GM12865 (cell line): Measurements from ENCODE around the gene RNF187.

Source experiments
- DNase-seq: peaks from one replicate; pipeline ENCODE4 v3.0.0; 2010; ENCODE audit warnings: low read depth
- H3K4me3 ChIP-seq: 2 replicates; pipeline ENCODE4 v1.5.1; 2011; ENCODE audit warnings: mild to moderate bottlenecking, low read depth, low read length, control low read depth
- TF ChIP-seq, protein P1 (sequence below): IDR thresholded peaks from 2 replicates; pipeline ENCODE4 v1.5.1; 2011; ENCODE audit warnings: low read length, control low read depth, low read depth, inconsistent platforms; ENCODE audit not compliant: insufficient read depth; ENCODE audit errors: missing control alignments

The RNF187 gene

DNA sequence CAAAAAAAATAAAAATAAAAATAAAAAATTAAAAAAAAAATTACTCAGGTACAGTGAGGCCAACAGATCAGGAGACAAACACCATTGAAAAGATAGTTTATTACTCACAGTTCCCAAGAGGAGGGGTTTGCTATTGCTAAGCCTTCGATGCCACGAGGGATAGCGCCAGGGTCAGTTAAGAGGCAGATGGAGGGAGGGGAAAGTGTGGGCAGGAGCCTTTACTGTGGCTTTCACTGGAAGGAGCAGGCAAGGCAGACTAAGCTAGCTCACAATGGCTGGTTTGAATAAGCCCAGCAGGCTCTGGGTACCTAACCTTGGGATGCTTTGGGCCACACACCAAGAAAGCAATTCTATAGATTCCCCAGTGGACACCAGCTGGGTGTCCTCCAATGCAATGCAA lies 12.7 kb upstream of the RNF187 start:
- TF ChIP-seq, protein P1, sequence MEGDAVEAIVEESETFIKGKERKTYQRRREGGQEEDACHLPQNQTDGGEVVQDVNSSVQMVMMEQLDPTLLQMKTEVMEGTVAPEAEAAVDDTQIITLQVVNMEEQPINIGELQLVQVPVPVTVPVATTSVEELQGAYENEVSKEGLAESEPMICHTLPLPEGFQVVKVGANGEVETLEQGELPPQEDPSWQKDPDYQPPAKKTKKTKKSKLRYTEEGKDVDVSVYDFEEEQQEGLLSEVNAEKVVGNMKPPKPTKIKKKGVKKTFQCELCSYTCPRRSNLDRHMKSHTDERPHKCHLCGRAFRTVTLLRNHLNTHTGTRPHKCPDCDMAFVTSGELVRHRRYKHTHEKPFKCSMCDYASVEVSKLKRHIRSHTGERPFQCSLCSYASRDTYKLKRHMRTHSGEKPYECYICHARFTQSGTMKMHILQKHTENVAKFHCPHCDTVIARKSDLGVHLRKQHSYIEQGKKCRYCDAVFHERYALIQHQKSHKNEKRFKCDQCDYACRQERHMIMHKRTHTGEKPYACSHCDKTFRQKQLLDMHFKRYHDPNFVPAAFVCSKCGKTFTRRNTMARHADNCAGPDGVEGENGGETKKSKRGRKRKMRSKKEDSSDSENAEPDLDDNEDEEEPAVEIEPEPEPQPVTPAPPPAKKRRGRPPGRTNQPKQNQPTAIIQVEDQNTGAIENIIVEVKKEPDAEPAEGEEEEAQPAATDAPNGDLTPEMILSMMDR, result no peak
- DNase-seq, result no peak
- no peak overlapping the region for H3K4me3 ChIP-seq

DNA sequence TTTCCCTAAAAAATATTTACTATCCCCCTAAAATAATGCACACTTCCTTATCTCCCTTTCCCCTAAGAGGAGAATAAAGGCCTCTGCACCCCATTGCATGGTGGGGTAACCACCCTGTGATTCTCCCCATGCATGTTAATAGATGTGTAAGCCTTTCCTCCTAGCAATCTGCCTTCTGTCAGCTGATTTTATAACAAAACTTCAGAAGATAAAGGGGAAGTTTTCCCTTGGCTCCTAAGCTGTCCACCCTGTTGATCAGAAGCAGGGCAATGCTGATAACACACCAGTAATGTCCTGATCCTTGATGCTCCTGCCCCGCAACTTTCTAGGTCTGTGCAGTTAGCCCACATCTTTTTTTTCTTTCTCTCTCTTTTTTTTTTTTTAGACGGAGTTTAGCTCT lies 11.4 kb upstream of the RNF187 start:
- H3K4me3 ChIP-seq, result no peak overlapping the region
- TF ChIP-seq, protein P1, result no peak
- no peak for DNase-seq

DNA sequence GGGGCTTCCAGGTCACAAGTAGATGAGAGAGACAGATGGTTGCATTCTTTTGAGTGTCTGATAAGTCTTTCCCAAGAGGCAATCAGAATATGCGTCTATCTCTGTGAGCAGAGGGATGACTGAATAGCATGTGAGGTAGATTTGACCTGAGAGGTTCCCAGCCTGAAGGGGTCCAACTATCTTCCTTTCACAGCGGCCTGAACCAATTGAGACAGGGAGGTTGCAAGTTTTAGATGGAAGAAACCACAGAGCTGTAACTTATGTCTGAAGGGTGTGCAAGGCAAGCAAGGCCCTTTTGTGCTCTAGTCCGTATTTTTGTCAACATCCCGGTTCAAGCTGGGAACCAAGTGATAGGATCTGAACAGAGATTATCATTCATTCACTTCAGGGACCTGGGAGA lies 9.9 kb upstream of the RNF187 start:
- no peak overlapping the region for H3K4me3 ChIP-seq
- DNase-seq, result no peak
- TF ChIP-seq, protein P1, result no peak

DNA sequence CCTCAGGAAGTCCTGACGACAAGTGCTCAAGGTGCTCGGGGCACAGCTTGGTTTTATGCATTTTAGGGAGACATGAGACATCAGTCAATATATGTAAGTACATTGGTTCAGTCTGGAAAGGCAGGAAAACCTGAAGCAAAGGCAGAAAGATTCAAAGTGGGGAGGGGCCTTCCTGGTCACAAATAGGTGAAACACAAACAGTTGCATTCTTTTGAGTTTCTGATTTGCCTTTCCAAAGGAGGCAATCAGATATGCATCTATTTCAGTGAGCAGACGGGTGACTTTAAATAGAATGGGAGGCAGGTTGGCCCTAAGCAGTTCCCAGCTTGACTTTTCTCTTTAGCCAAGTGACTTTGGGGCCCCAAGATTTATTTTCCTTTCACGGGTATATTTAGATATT lies 8.9 kb upstream of the RNF187 start:
- H3K4me3 ChIP-seq, result no peak overlapping the region
- TF ChIP-seq, protein P1, result no peak
- no peak for DNase-seq

DNA sequence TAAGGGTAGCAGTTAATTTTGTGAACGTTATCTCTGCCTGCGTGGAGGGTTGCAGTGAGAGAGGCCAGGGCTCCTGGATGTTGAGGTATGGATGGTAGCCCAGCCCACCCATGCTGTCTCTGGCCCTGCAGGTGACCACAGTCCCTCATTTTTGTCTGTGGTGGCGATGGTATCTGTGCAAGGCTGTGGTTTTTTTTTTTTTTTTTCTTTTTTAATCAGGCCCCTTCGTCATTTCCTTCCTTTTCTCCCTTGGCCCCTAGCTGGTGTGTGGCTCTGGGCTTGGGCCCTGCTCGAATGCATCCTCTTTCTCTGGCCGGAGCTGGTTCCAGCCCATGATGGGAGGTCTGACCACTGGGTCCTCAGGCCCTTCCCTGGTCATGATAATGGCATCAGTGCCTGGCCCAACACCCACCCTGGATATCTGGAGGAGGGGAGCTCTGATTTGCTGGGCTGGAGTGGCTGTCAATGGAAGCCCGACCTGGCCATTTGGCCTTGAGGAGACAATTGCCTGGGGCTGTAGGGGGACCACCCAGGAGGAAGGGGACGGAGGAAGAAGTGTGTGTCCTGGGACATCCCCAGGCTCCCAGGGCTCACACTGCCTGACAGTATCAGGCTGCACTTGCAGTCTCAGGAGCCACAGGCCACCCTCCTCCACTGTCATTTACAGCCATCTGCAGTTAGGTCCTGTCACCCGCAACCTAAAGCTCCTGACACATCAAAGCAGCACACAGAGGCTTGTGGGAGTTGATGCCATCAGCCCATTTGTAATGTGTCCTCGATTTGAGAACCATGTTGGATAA lies 8.1 kb upstream of the RNF187 start:
- TF ChIP-seq, protein P1, result no peak
- H3K4me3 ChIP-seq, result no peak overlapping the region
- peak; percentile 48 for DNase-seq

DNA sequence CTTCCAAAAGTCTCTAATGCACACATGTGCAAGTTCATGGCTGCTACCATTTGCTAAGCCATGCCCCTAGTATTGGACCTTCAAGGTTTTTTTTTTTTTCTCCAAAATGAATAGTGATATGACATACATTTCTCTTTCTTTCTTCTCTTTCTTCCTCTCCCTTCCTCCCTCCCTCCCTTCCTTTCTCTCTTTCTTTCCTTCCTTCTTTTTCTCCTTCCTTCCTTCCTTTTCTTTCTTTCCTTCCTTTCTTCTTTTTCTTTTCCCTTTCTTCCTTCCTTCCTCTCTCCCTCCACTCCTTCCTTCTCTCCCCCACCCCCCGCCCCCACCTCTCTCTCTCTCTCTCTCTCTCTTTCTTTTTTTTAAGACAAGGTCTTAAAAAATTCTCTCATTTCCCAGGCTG lies 3.4 kb upstream of the RNF187 start:
- no peak for DNase-seq
- TF ChIP-seq, protein P1, result no peak

More for the DNA sequence above, 3.4 kb upstream of the RNF187 start:
- no peak overlapping the region for H3K4me3 ChIP-seq
